ENCODE results near the gene MMD. TPM values are rescaled to one million over a fixed set of nuclear protein-coding genes. Genes with fewer than 3 reads are reported as not detected.

The MMD gene
- total and polyA plus RNA-seq, 9 of the 15 experiments (the other 6 are each of a cell fraction or from before 2014, with no cell fraction given) = 3.1 to 18.9 (median 10.7) TPM

DNA sequence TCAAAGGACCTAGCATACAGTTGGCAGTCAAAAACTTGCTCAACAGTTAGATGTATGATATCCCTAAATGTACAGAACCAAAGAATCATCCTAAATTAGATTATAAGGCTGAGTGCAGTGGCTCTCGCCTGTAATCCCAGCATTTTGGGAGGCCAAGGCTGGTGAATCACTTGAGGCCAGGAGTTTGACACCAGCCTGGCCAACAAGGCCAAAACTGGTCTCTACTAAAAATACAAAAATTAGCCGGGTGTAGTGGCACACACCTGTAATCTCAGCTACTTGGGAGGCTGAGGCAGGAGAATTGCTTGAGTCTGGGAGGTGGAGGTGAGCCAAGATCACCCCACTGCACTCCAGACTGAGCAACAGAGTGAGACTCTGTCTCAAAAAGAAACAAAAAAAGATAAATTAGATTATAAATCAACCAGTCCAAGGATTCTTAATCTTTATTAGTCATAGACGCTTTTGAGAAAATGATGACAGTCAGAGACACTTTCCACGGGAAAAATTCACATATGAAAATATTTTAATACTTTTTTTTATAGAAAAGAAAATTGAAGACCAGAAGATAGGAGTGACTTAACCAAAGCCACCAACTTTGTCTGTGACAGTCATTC lies 77.6 kb downstream of the MMD start:
- DNase-seq (ENCODE audit: extremely low read depth in 1 of 4, low spot score in 3 of 4) (no peak), ATAC-seq (peak; percentile 50), FAIRE-seq (no peak)
- in situ Hi-C loops (cut with MboI) = no loop called here
- Histone ChIP-seq H3K4me1 (replicated peaks in 1 of 2; ENCODE audit: control insufficient read depth in 2 of 2, insufficient read depth in 2 of 2, low read length in 2 of 2) (peaks cover 18 to 44% of the 10 kb centered on the region in 2 experiments), H4K20me1 (replicated peaks; ENCODE audit: control insufficient read depth, insufficient read depth, low read length) (no peaks in the 10 kb centered on the region), H3K4me2 (ENCODE audit: insufficient read depth, low read length) (peak overlapping the region; percentile 66), H3K79me2 (ENCODE audit: control insufficient read depth, insufficient read depth, low read length) (no peaks in the 10 kb centered on the region), H3K27ac (ENCODE audit: extremely low read depth, low read depth, low read length) (peak overlapping the region; percentile 81), H3K27me3 (ENCODE audit: control insufficient read depth in 2 of 2, insufficient read depth in 2 of 2, low read length in 2 of 2) (no peaks in the 10 kb centered on the region), H2AFZ (ENCODE audit: low read depth, low read length) (peak overlapping the region; percentile 83), H3K36me3 (ENCODE audit: control insufficient read depth, insufficient read depth, low read length) (no peaks in the 10 kb centered on the region), H3K9me3 (replicated peaks; ENCODE audit: control insufficient read depth, insufficient read depth, low read depth, low read length) (0 out of 2 replicates have a peak, but pooled peaks cover 2% of the 10 kb centered on the region), H3K9me1 (ENCODE audit: control insufficient read depth, insufficient read depth, low read length) (no peaks in the 10 kb centered on the region), H3K9ac (ENCODE audit: insufficient read depth in 1 of 2, low read depth in 2 of 2, low read length in 2 of 2) (peak overlapping the region in 1 of 2 experiments; percentile 57; a peak in 2 of 4 replicates), H3K4me3 (no peak overlapping the region)
- POLR2A ChIA-PET = interaction anchor here (0.7 to 1.9 kb wide), 2 partner anchors 10 to 70 kb away, joined by 3 to 6 read pairs; no protein-coding TSS in a partner anchor
- intact Hi-C loops (cut with micrococcal nuclease) = loop anchor here (10.0 kb wide), 1 partner anchor 109 kb away; no protein-coding TSS in a partner anchor
- BruUV-seq (replicated peaks) = no TSS peak
- CTCF ChIA-PET (ENCODE audit: low intra/inter-chr PET ratio) = no interaction called here
- 28% methylated on average over 4 of the region's 4 CpGs for WGBS (ENCODE audit: insufficient coverage, low coverage, missing lambda C conversion rate)
- TF ChIP-seq PTTG1 (tag; IDR thresholded peaks at IDR 0.05; ENCODE audit: low read depth) = peak; percentile 69; the same call in 1 of the 2 replicates
- peak; percentile 62; the same call in 1 of the 2 replicates for TF ChIP-seq ZNF766 (CRISPR knock-in tag; conservative IDR thresholded peaks at IDR 0.05)
- TF ChIP-seq HMG20B (CRISPR knock-in tag; IDR thresholded peaks at IDR 0.05) = no peak
- TF ChIP-seq NR2C1 (IDR thresholded peaks at IDR 0.05) = no peak
- peak; percentile 6; the same call in 1 of the 2 replicates for TF ChIP-seq NR2C1 (tag; IDR thresholded peaks at IDR 0.05)
- TF ChIP-seq CEBPG (CRISPR knock-in tag; IDR thresholded peaks at IDR 0.05) = no peak
- 0 out of 4 replicates have a peak, but pooled peaks of 1 of the 2 experiments have one; percentile 47 for TF ChIP-seq CEBPG (tag; conservative IDR thresholded peaks at IDR 0.05 in 1 of 2, IDR thresholded peaks at IDR 0.05 in 1 of 2)
- 0 out of 2 replicates have a peak, but pooled peaks have one; percentile 33 for TF ChIP-seq NFXL1 (CRISPR knock-in tag; IDR thresholded peaks at IDR 0.05)
- no peak for TF ChIP-seq GABPB2 (CRISPR knock-in tag; conservative IDR thresholded peaks at IDR 0.05)
- peak; percentile 30; the same call in 1 of the 2 replicates for TF ChIP-seq SMAD4 (CRISPR knock-in tag; conservative IDR thresholded peaks at IDR 0.05)
- TF ChIP-seq FOSL1 (tag; conservative IDR thresholded peaks at IDR 0.05) = peak; percentile 67
- TF ChIP-seq HDAC8 (tag; IDR thresholded peaks at IDR 0.05) = peak; percentile 47; the same call in 1 of the 2 replicates
- TF ChIP-seq MEIS2 (IDR thresholded peaks at IDR 0.05; ENCODE audit: partially characterized antibody) = peak; percentile 58
- peak; percentile 63; the same call in 1 of the 2 replicates for TF ChIP-seq ZNF175 (CRISPR knock-in tag; IDR thresholded peaks at IDR 0.05; ENCODE audit: low read depth)
- TF ChIP-seq ZNF589 (CRISPR knock-in tag; IDR thresholded peaks at IDR 0.05; ENCODE audit: low read depth) = peak; percentile 74
- 0 out of 2 replicates have a peak, but pooled peaks have one; percentile 8 for TF ChIP-seq NFE2 (IDR thresholded peaks at IDR 0.05; ENCODE audit: low read depth)
- no peak for TF ChIP-seq NR4A1 (CRISPR knock-in tag; IDR thresholded peaks at IDR 0.05)
- TF ChIP-seq NR4A1 (tag; IDR thresholded peaks at IDR 0.05) = peak; percentile 66; the same call in 1 of the 2 replicates
- TF ChIP-seq, protein P1, sequence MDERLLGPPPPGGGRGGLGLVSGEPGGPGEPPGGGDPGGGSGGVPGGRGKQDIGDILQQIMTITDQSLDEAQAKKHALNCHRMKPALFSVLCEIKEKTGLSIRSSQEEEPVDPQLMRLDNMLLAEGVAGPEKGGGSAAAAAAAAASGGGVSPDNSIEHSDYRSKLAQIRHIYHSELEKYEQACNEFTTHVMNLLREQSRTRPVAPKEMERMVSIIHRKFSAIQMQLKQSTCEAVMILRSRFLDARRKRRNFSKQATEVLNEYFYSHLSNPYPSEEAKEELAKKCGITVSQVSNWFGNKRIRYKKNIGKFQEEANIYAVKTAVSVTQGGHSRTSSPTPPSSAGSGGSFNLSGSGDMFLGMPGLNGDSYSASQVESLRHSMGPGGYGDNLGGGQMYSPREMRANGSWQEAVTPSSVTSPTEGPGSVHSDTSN (CRISPR knock-in tag; IDR thresholded peaks at IDR 0.05; ENCODE audit: low read depth) = no peak
- TF ChIP-seq, protein P1 (tag; conservative IDR thresholded peaks at IDR 0.05; ENCODE audit: low read depth) = peak; percentile 70
- no peak for TF ChIP-seq RB1 (IDR thresholded peaks at IDR 0.05; ENCODE audit: low read depth)
- no peak for TF ChIP-seq MIER1 (IDR thresholded peaks at IDR 0.05; ENCODE audit: low read depth)

Measured in K562 (cell line).